Psoas muscle (tissue), 8 donors: ENCODE results near the gene TBC1D32. TPM values are rescaled to one million over a fixed set of nuclear protein-coding genes. Genes with fewer than 3 reads are reported as not detected.
"Not testable (repeated sequence)": the region's sequence is repeated elsewhere in the genome, so short reads cannot be mapped to it uniquely, and the experiment has no call there.

Experiments
- ATAC-seq, 4 donors: fragments of 200-7000 bp; cut with Tn5 transposase; one replicate each; pipeline ENCODE4 v1.9.1; 2020; ENCODE audit warnings: moderate library complexity in 3 of 4, mild to moderate bottlenecking in 2 of 4
- DNase-seq, 2 donors: peaks; one replicate each; pipeline ENCODE4 v3.0.0-alpha.2; 2020
- H3K27ac ChIP-seq: fragments of 200-600 bp; one replicate; pipeline ENCODE4 v1.8.0; 2022
- H3K27me3 ChIP-seq, 3 donors: fragments of 200-600 bp in 1 of 3; one replicate each; pipeline versions ENCODE4 v1.6.1 to v1.8.0; 2013 to 2022; ENCODE audit warnings: low read length in 2 of 3, mild to moderate bottlenecking in 2 of 3, moderate library complexity in 1 of 3; ENCODE audit not compliant: insufficient read depth in 3 of 3
- H3K36me3 ChIP-seq, 2 donors: fragments of 200-600 bp in 1 of 2; one replicate each; pipeline versions ENCODE4 v1.6.1 to v1.8.0; 2013 to 2022; ENCODE audit warnings: low read depth in 1 of 2, mild to moderate bottlenecking in 1 of 2, moderate library complexity in 1 of 2; ENCODE audit not compliant: insufficient read depth in 1 of 2
- H3K4me1 ChIP-seq: fragments of 200-600 bp; one replicate; pipeline ENCODE4 v1.8.0; 2022
- H3K4me3 ChIP-seq: fragments of 200-600 bp; one replicate; pipeline ENCODE4 v1.8.0; 2022; ENCODE audit warnings: mild to moderate bottlenecking
- H3K9me3 ChIP-seq: fragments of 200-600 bp; one replicate; pipeline ENCODE4 v1.8.0; 2022
- WGBS, 3 donors: extraction: QIAGEN DNeasy Blood & Tissue Kit; methylation state at CpG; one replicate each; pipeline versions ENCODE4 v1.1.6 to v1.1.7; 2013; 5-methylcytosine and 5-hydroxymethylcytosine counted together
- intact Hi-C, 2 donors: fragments of 100-400 bp; cut with DNase I; formaldehyde crosslinking; loops; one replicate each; pipeline versions ENCODE4 v1.11.0 to v1.14.2; 2022
- polyA plus RNA-seq, 3 donors: library from polyadenylated mRNA; stranded (reverse); fragments of 200-250 nt; gene quantifications; one replicate each; pipeline ENCODE4 v1.2.3, GENCODE V29; 2013
- total RNA-seq, 4 donors: library from RNA; stranded (reverse); fragmentation: NEBNext Ultra II Directional in 2 of 4; extraction: Animal tissue kit (Norgen Biotek cat#: 25700) in 2 of 4; gene quantifications; one replicate each; pipeline versions ENCODE4 v1.2.1 to v1.2.4, GENCODE V29; 2021 to 2023
- TF ChIP-seq, protein P1 (sequence below): fragments of 200-600 bp; IDR thresholded peaks from one replicate; pipeline ENCODE4 v1.8.0; 2022; ENCODE audit warnings: antibody characterized with exemption
- donor health status: healthy with polysubstance abuse.
- donor health status: DM: no; HTN: no; CAD: no; lungs with moderate emphysema.
- donor health status: Bipolar disorder and iron deficiency.
- donor health status: healthy.
- donor health status: DM: yes; HTN: yes; CAD: no.
- donor health status: DM: no; HTN: no; CAD: no.
- donor health status: DM: no; HTN: no; CAD: no.
- donor health status: DM: yes; HTN: yes; CAD: no.

Gene TBC1D32
- total and polyA plus RNA-seq, 7 donors = 0.29 to 1.8 (median 0.45) TPM

DNA sequence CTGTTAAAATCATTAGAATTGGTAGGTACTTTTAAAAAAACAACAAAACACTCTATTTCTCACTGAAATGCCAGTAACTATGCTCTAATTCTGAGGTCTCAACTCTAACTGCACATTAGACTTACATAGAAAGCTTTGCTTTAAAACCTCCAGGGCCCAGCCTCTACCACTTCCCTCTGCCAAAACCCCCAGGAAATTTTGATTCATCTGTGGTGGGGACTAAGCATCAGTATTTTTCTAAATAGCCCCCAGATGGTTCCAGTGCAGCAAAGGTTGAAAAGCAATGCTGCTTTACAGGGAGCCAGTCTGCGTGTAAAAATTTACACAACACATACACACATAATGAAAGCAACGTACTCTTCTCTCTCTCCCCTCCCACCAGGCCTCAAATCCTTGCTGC lies 3.8 kb downstream of the TBC1D32 start:
- Histone ChIP-seq H3K36me3 (no peaks in the 10 kb centered on the region), H3K27me3 (no peaks in the 10 kb centered on the region), H3K4me3 (no peak overlapping the region), H3K4me1 (no peaks in the 10 kb centered on the region), H3K9me3 (no peaks in the 10 kb centered on the region), H3K27ac (no peak overlapping the region)
- DNase-seq = no peak
- TF ChIP-seq, protein P1, sequence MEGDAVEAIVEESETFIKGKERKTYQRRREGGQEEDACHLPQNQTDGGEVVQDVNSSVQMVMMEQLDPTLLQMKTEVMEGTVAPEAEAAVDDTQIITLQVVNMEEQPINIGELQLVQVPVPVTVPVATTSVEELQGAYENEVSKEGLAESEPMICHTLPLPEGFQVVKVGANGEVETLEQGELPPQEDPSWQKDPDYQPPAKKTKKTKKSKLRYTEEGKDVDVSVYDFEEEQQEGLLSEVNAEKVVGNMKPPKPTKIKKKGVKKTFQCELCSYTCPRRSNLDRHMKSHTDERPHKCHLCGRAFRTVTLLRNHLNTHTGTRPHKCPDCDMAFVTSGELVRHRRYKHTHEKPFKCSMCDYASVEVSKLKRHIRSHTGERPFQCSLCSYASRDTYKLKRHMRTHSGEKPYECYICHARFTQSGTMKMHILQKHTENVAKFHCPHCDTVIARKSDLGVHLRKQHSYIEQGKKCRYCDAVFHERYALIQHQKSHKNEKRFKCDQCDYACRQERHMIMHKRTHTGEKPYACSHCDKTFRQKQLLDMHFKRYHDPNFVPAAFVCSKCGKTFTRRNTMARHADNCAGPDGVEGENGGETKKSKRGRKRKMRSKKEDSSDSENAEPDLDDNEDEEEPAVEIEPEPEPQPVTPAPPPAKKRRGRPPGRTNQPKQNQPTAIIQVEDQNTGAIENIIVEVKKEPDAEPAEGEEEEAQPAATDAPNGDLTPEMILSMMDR = no peak
- intact Hi-C loops = no loop called here
- 77 to 96% (median 83%) methylated on average over 2 of the region's 2 CpGs for WGBS, 3 donors
- no peak for ATAC-seq

DNA sequence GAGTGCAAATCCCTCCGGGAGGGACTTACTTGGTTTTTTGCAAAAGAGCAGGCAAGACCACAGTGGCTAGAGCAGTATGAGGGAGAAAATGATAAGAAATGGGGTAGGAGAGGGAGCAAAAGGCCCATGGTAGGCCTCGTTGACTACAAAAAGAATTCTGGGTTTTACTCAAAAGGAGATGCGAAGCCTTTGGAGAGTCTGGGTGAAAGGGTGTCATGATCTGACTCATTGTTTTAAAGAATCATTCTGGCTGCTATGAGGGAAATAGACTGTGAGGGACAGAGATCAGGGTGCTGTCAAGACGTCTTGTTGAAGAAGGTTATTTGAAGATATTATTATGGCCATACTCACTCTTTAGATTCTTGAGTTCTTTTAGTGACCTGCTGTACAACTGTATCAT lies 13.0 kb downstream of the TBC1D32 start:
- no peaks in the 10 kb centered on the region for H3K27me3 ChIP-seq
- peaks cover 4 to 6% of the 10 kb centered on the region in 2 donors for H3K36me3 ChIP-seq
- no peak overlapping the region for H3K27ac ChIP-seq
- H3K9me3 ChIP-seq = no peaks in the 10 kb centered on the region
- no peaks in the 10 kb centered on the region for H3K4me1 ChIP-seq
- no peak overlapping the region for H3K4me3 ChIP-seq
- ATAC-seq = no peak
- intact Hi-C loops = no loop called here
- TF ChIP-seq, protein P1 = no peak
- DNase-seq = no peak
- WGBS, 3 donors = 86 to 93% (median 89%) methylated on average over 4 of the region's 4 CpGs

DNA sequence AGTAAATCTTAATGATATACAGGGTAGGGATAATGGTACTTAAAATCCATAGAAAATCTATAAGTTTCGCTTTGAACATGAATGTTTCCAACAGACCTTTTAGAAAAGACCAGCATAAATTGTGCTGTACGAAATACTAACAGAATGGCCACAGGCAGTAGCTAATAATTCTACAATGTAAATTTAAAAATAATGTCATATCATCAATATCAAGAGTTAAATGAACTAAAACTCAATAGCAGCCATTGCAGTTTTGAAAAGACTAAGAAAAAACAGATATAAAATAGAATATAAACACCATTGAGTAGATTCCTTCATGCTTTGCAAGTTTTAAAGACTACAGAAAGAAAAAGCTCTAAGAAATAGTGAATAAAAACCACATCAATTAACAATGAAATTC lies 14.7 kb downstream of the TBC1D32 start:
- Histone ChIP-seq H3K36me3 (peaks cover 4 to 6% of the 10 kb centered on the region in 2 donors), H3K4me3 (no peak overlapping the region), H3K4me1 (no peaks in the 10 kb centered on the region), H3K9me3 (no peaks in the 10 kb centered on the region), H3K27ac (no peak overlapping the region), H3K27me3 (no peaks in the 10 kb centered on the region)
- no peak for ATAC-seq
- no peak for DNase-seq
- TF ChIP-seq, protein P1 = no peak
- intact Hi-C loops = no loop called here
- WGBS, 3 donors = 89 to 92% (median 91%) methylated on average over 2 of the region's 2 CpGs

DNA sequence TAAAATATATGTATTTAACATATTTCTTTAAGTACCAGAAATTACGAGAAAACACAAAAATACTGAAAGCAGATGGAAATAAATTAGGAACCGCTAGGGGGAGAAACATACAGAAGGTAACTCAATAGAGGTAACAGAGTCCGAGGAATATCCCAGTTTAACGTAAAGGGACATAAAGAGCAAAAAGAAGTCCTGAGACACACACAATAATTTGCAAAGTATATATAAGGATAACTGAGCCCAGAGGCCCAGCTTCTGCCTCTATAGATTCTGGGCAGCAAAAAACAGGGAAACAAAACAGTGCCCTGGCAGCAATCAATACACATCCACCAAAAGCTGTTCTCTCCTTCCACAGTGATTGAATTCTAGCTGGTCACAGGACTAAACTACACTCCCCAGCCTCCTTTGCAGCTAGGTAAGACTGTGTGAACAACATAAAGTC lies 15.1 kb downstream of the TBC1D32 start:
- TF ChIP-seq, protein P1 = peak; percentile 43
- Histone ChIP-seq H3K4me3 (no peak overlapping the region), H3K36me3 (peaks cover 4 to 6% of the 10 kb centered on the region in 2 donors), H3K27ac (no peak overlapping the region), H3K9me3 (no peaks in the 10 kb centered on the region), H3K27me3 (no peaks in the 10 kb centered on the region), H3K4me1 (no peaks in the 10 kb centered on the region)
- intact Hi-C loops = no loop called here
- DNase-seq (no peak), ATAC-seq (no peak)
- WGBS, 3 donors = 33 to 44% (median 37%) methylated on average over 4 of the region's 4 CpGs

DNA sequence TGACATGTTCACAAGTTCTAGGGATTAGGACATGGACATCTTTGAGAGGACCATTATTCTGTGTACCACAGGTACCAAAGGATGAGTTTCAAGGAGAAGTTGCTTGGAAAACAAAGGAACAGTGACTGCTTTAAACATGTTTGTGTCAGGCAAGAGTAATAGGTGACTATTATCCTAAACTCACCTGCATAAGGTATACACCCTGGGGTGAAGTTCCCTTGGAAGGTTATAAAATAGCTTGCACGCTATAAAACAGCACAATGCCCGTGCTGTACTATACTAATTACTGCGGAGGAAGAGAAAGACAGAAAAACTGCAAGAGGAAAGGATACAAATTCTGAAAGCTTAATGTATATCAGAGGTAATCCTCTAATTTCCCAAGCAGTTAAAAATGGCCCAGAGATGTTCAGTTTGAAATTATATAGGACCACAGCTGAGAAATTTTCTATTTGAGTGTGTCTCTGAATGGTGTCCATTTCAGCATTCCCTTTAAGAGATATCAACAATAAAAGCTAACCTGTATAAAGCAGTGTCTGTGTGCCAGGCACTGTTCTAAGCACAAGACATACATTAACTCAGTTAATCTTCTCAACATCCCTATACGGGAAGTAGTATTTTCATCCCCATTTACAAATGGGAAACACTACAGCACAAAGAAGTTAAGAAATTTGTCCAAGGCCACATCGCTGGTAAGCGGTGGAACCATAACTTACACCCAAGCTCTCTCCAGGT lies 19.7 kb downstream of the TBC1D32 start:
- intact Hi-C loops = no loop called here

DNA sequence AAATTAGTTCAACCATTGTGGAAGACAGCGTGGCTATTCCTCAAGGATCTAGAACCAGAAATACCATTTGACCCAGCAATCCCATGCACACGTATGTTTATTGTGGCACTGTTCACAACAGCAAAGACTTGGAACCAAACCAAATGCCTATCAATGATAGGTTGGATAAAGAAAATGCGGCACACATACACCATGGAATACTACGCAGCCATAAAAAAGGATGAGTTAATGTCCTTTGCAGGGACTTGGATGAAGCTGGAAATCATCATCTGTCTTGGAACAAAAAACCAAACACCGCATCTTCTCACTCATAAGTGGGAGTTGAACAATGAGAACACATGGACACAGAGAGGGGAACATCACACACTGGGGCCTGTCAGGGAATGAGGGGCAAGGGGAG lies 22.5 kb downstream of the TBC1D32 start:
- H3K9me3 ChIP-seq, H3K4me3 ChIP-seq, H3K4me1 ChIP-seq, H3K27ac ChIP-seq, DNase-seq, H3K36me3 ChIP-seq, ATAC-seq, intact Hi-C loops, H3K27me3 ChIP-seq: not testable (repeated sequence)
- 97 to 98% (median 97%) methylated on average over 5 of the region's 5 CpGs for WGBS, 3 donors

More for the DNA sequence above, 19.7 kb downstream of the TBC1D32 start:
- Histone ChIP-seq H3K27ac (no peak overlapping the region), H3K9me3 (no peaks in the 10 kb centered on the region), H3K4me1 (no peaks in the 10 kb centered on the region), H3K4me3 (no peak overlapping the region), H3K36me3 (no peaks in the 10 kb centered on the region), H3K27me3 (no peaks in the 10 kb centered on the region)
- WGBS, 3 donors = 90 to 95% (median 93%) methylated on average over 6 of the region's 6 CpGs
- DNase-seq = no peak
- ATAC-seq = no peak
- TF ChIP-seq, protein P1 = no peak
